ENCODE measurements around the gene TRAPPC3.

TRAPPC3 gene

DNA sequence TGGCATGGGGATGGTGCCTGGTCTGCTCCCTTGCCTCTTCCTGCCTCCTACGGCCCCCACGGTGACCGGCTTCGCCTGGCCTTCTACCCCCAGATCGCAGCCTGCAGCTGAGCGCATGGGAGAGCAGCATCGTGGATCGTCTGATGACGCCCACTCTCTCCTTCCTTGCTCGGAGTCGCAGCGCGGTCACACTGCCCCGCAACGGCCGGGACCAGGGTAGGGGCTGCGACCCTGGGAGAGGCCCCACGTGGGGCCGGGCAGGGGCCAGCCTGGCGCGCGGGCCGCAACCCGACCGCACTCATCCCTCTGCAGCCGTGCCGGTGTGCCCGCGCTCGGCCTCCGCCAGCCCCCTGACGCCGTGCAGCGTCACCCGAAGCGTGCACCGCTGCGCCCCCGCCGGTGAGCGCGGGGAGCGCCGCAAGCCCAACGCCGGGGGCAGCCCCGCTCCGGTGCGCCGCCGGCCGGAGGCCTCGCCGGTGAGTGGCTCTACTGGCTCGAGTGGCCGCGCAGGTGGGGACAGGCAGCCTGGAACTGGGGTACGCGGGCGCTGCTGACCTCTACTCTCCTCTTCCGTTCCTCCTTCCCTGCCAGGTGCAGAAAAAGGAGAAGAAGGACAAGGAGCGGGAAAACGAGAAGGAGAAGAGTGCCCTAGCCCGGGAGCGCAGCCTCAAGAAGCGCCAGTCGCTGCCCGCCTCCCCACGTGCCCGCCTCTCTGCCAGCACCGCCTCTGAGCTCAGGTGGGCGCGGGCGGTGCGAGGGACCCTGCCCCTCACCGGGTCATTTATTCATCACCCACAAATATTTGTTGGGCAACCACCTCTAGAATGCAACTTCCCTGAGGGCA, 27.0 kb upstream of the TRAPPC3 start:
- Histone ChIP-seq H3K36me3 (ENCODE audit: control insufficient read depth, insufficient read depth, low read length) (no peaks in the 10 kb centered on the region), H3K9me3 (ENCODE audit: control insufficient read depth, low read length) (no peaks in the 10 kb centered on the region), H3K4me1 (no peaks in the 10 kb centered on the region), H3K27me3 (ENCODE audit: control insufficient read depth, insufficient read depth, low read length) (no peaks in the 10 kb centered on the region), H3K4me3 (ENCODE audit: low read depth, low read length) (no peak overlapping the region), H3K9ac (no peak overlapping the region), H2AFZ (no peak overlapping the region), H3K27ac (no peak overlapping the region), H3K79me2 (no peaks in the 10 kb centered on the region), H3K4me2 (ENCODE audit: low read length) (no peak overlapping the region)
- TF ChIP-seq, protein P1, sequence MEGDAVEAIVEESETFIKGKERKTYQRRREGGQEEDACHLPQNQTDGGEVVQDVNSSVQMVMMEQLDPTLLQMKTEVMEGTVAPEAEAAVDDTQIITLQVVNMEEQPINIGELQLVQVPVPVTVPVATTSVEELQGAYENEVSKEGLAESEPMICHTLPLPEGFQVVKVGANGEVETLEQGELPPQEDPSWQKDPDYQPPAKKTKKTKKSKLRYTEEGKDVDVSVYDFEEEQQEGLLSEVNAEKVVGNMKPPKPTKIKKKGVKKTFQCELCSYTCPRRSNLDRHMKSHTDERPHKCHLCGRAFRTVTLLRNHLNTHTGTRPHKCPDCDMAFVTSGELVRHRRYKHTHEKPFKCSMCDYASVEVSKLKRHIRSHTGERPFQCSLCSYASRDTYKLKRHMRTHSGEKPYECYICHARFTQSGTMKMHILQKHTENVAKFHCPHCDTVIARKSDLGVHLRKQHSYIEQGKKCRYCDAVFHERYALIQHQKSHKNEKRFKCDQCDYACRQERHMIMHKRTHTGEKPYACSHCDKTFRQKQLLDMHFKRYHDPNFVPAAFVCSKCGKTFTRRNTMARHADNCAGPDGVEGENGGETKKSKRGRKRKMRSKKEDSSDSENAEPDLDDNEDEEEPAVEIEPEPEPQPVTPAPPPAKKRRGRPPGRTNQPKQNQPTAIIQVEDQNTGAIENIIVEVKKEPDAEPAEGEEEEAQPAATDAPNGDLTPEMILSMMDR (IDR thresholded peaks at IDR 0.05): no peak

- no peak overlapping the region for H3K9ac ChIP-seq
- TF ChIP-seq, protein P1 (IDR thresholded peaks at IDR 0.05): no peak
- no peaks in the 10 kb centered on the region for H3K9me3 ChIP-seq (ENCODE audit: control insufficient read depth, low read length)
- no peak overlapping the region for H3K4me2 ChIP-seq (ENCODE audit: low read length)
- H3K36me3 ChIP-seq (ENCODE audit: control insufficient read depth, insufficient read depth, low read length): no peaks in the 10 kb centered on the region
- H3K27ac ChIP-seq: no peak overlapping the region
- H2AFZ ChIP-seq: no peak overlapping the region
- H3K4me1 ChIP-seq: no peaks in the 10 kb centered on the region
- no peaks in the 10 kb centered on the region for H3K27me3 ChIP-seq (ENCODE audit: control insufficient read depth, insufficient read depth, low read length)
- peaks cover under 1% of the 10 kb centered on the region for H3K79me2 ChIP-seq
- H3K4me3 ChIP-seq (ENCODE audit: low read depth, low read length): no peak overlapping the region
Observed at GRCh38 chr1:36175137-36176095, 26.1 kb upstream of the TRAPPC3 start.

- Histone ChIP-seq H3K79me2 (peaks cover 4% of the 10 kb centered on the region), H3K9ac (no peak overlapping the region), H2AFZ (no peak overlapping the region), H3K4me2 (ENCODE audit: low read length) (no peak overlapping the region), H3K4me1 (no peaks in the 10 kb centered on the region), H3K9me3 (ENCODE audit: control insufficient read depth, low read length) (no peaks in the 10 kb centered on the region), H3K4me3 (ENCODE audit: low read depth, low read length) (no peak overlapping the region), H3K27me3 (ENCODE audit: control insufficient read depth, insufficient read depth, low read length) (no peaks in the 10 kb centered on the region), H3K27ac (no peak overlapping the region), H3K36me3 (ENCODE audit: control insufficient read depth, insufficient read depth, low read length) (no peaks in the 10 kb centered on the region)
- TF ChIP-seq, protein P1 (IDR thresholded peaks at IDR 0.05): no peak
Observed at GRCh38 chr1:36174713-36175112, 25.4 kb upstream of the TRAPPC3 start.

- H3K4me1 ChIP-seq: no peaks in the 10 kb centered on the region
- no peaks in the 10 kb centered on the region for H3K36me3 ChIP-seq (ENCODE audit: control insufficient read depth, insufficient read depth, low read length)
- no peaks in the 10 kb centered on the region for H3K27me3 ChIP-seq (ENCODE audit: control insufficient read depth, insufficient read depth, low read length)
- H3K4me2 ChIP-seq (ENCODE audit: low read length): no peak overlapping the region
- no peak overlapping the region for H3K9ac ChIP-seq
- TF ChIP-seq, protein P1 (IDR thresholded peaks at IDR 0.05): no peak
- peaks cover 7% of the 10 kb centered on the region for H3K79me2 ChIP-seq
- H2AFZ ChIP-seq: no peak overlapping the region
- H3K4me3 ChIP-seq (ENCODE audit: low read depth, low read length): no peak overlapping the region
- no peaks in the 10 kb centered on the region for H3K9me3 ChIP-seq (ENCODE audit: control insufficient read depth, low read length)
- H3K27ac ChIP-seq: no peak overlapping the region
Observed at GRCh38 chr1:36172983-36173382, 23.7 kb upstream of the TRAPPC3 start.
